HEK293 (cell line): ENCODE data around the gene KIF25.

ENCODE experiments used
- SETDB1 ChIP-seq: IDR thresholded peaks from one replicate; pipeline ENCODE4 v1.6.1; 2017; ENCODE audit warnings: mild to moderate bottlenecking, low read length, moderate library complexity, mixed read lengths; ENCODE audit not compliant: insufficient read length
- ZBTB17 ChIP-seq: fragments of 450-650 bp; formaldehyde crosslinking; IDR thresholded peaks from 2 replicates; pipeline ENCODE4 v1.5.1; 2016; ENCODE audit warnings: missing biosample characterization, missing genetic modification characterization
- ZNF174 ChIP-seq: fragments of 450-650 bp; formaldehyde crosslinking; IDR thresholded peaks from 2 replicates; pipeline ENCODE4 v1.5.0; 2017; ENCODE audit warnings: missing biosample characterization, mild to moderate bottlenecking, missing genetic modification characterization
- ZNF629 ChIP-seq: fragments of 450-650 bp; formaldehyde crosslinking; IDR thresholded peaks from 2 replicates; pipeline ENCODE4 v1.5.1; 2017; ENCODE audit warnings: missing biosample characterization, missing genetic modification characterization
- ZNF658 ChIP-seq: fragments of 450-650 bp; formaldehyde crosslinking; IDR thresholded peaks from 2 replicates; pipeline ENCODE4; 2016; ENCODE audit warnings: missing biosample characterization, missing genetic modification characterization
- ZNF791 ChIP-seq: fragments of 450-650 bp; formaldehyde crosslinking; IDR thresholded peaks from 2 replicates; pipeline ENCODE4 v1.5.1; 2016; ENCODE audit warnings: missing biosample characterization, missing genetic modification characterization
- TF ChIP-seq, protein P1 (sequence below): fragments of 450-650 bp; formaldehyde crosslinking; IDR thresholded peaks from 2 replicates; pipeline ENCODE4 v1.5.1; 2016; ENCODE audit warnings: missing biosample characterization, missing genetic modification characterization
- TF ChIP-seq, protein P2 (sequence below): fragments of 450-650 bp; formaldehyde crosslinking; IDR thresholded peaks from 2 replicates; pipeline ENCODE4 v1.5.1; 2016; ENCODE audit warnings: missing biosample characterization, missing genetic modification characterization
- TF ChIP-seq, protein P3 (sequence below): fragments of 450-650 bp; formaldehyde crosslinking; IDR thresholded peaks from 2 replicates; pipeline ENCODE4 v1.5.1; 2016; ENCODE audit warnings: missing biosample characterization, missing genetic modification characterization

DNA sequence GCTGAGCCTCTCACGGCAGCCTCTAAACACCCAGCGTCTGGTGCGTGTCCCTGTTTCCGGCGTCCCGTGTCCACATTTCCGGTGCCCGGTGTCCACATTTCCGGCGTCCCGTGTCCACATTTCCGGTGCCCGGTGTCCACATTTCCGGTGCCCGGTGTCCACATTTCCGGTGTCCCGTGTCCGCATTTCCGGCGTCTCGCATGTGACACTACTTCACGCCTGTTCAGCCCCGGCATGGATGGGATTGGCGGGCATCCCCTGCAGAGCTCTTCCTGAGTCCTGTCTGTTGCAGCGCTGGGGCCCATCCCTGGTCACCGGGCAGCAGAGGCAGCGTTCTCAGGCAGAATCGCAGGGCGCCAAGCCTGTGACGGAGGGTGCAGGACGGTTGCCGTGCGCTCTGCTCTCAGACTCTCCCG, 78.3 kb downstream of the KIF25 start:
- no peak for TF ChIP-seq ZNF658
- TF ChIP-seq ZNF791 (tag by site-specific recombination): no peak
- TF ChIP-seq ZNF629 (tag by site-specific recombination): no peak
- no peak for TF ChIP-seq ZNF174 (tag by site-specific recombination)
- TF ChIP-seq, protein P1, sequence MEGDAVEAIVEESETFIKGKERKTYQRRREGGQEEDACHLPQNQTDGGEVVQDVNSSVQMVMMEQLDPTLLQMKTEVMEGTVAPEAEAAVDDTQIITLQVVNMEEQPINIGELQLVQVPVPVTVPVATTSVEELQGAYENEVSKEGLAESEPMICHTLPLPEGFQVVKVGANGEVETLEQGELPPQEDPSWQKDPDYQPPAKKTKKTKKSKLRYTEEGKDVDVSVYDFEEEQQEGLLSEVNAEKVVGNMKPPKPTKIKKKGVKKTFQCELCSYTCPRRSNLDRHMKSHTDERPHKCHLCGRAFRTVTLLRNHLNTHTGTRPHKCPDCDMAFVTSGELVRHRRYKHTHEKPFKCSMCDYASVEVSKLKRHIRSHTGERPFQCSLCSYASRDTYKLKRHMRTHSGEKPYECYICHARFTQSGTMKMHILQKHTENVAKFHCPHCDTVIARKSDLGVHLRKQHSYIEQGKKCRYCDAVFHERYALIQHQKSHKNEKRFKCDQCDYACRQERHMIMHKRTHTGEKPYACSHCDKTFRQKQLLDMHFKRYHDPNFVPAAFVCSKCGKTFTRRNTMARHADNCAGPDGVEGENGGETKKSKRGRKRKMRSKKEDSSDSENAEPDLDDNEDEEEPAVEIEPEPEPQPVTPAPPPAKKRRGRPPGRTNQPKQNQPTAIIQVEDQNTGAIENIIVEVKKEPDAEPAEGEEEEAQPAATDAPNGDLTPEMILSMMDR (tag by site-specific recombination): no peak
- TF ChIP-seq, protein P2, sequence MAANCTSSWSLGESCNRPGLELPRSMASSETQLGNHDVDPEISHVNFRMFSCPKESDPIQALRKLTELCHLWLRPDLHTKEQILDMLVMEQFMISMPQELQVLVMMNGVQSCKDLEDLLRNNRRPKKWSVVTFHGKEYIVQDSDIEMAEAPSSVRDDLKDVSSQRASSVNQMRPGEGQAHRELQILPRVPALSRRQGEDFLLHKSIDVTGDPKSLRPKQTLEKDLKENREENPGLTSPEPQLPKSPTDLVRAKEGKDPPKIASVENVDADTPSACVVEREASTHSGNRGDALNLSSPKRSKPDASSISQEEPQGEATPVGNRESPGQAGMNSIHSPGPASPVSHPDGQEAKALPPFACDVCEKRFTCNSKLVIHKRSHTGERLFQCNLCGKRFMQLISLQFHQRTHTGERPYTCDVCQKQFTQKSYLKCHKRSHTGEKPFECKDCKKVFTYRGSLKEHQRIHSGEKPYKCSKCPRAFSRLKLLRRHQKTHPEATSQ (tag by site-specific recombination): no peak
- TF ChIP-seq SETDB1: no peak
- no peak for TF ChIP-seq ZBTB17 (tag by site-specific recombination)
- TF ChIP-seq, protein P3, sequence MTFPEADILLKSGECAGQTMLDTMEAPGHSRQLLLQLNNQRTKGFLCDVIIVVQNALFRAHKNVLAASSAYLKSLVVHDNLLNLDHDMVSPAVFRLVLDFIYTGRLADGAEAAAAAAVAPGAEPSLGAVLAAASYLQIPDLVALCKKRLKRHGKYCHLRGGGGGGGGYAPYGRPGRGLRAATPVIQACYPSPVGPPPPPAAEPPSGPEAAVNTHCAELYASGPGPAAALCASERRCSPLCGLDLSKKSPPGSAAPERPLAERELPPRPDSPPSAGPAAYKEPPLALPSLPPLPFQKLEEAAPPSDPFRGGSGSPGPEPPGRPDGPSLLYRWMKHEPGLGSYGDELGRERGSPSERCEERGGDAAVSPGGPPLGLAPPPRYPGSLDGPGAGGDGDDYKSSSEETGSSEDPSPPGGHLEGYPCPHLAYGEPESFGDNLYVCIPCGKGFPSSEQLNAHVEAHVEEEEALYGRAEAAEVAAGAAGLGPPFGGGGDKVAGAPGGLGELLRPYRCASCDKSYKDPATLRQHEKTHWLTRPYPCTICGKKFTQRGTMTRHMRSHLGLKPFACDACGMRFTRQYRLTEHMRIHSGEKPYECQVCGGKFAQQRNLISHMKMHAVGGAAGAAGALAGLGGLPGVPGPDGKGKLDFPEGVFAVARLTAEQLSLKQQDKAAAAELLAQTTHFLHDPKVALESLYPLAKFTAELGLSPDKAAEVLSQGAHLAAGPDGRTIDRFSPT (tag by site-specific recombination): no peak
